GM21423 (cell line): ENCODE data around the gene MMEL1.
"Not testable (repeated sequence)": the region's sequence is repeated elsewhere in the genome, so short reads cannot be mapped to it uniquely, and the experiment has no call there.

ENCODE experiments used
- ATAC-seq: cut with Tn5 transposase; IDR thresholded peaks from one replicate; pipeline ENCODE4 v1.9.1; 2021; ENCODE audit warnings: mild to moderate bottlenecking, moderate library complexity; ENCODE audit not compliant: unreplicated experiment

MMEL1 gene

GRCh38 chr1:2632561-2633361, at the start of gene MMEL1:
TSS of gene MMEL1 (minus strand) at chr1:2633016. CDS start at chr1:2629484, 3,532 bp downstream.
- ATAC-seq = no peak

GRCh38 chr1:2676726-2677125, 43.9 kb upstream of the MMEL1 start:
- not testable (repeated sequence) for ATAC-seq

GRCh38 chr1:2671656-2672055, 38.8 kb upstream of the MMEL1 start:
- ATAC-seq = not testable (repeated sequence)

- ATAC-seq = not testable (repeated sequence)
Measured at GRCh38 chr1:2659806-2660205, 27.0 kb upstream of the MMEL1 start.

GRCh38 chr1:2657909-2658308, 25.1 kb upstream of the MMEL1 start:
- not testable (repeated sequence) for ATAC-seq

- not testable (repeated sequence) for ATAC-seq
Measured at GRCh38 chr1:2657124-2657523, 24.3 kb upstream of the MMEL1 start.

GRCh38 chr1:2655598-2656434, 23.0 kb upstream of the MMEL1 start:
- ATAC-seq = not testable (repeated sequence)

- ATAC-seq = not testable (repeated sequence)
Measured at GRCh38 chr1:2654443-2654948, 21.7 kb upstream of the MMEL1 start.

- ATAC-seq = not testable (repeated sequence)
Measured at GRCh38 chr1:2653741-2654442, 21.1 kb upstream of the MMEL1 start.

- not testable (repeated sequence) for ATAC-seq
Measured at GRCh38 chr1:2652926-2653571, 20.2 kb upstream of the MMEL1 start.

GRCh38 chr1:2652152-2652925, 19.5 kb upstream of the MMEL1 start:
- not testable (repeated sequence) for ATAC-seq

- no peak for ATAC-seq
Measured at GRCh38 chr1:2650967-2651645, 18.3 kb upstream of the MMEL1 start.

GRCh38 chr1:2646837-2647236, 14.0 kb upstream of the MMEL1 start:
- ATAC-seq = no peak

GRCh38 chr1:2645776-2646175, 13.0 kb upstream of the MMEL1 start:
- ATAC-seq = no peak

- ATAC-seq = no peak
Measured at GRCh38 chr1:2645143-2645542, 12.3 kb upstream of the MMEL1 start.

GRCh38 chr1:2644591-2645101, 11.8 kb upstream of the MMEL1 start:
- no peak for ATAC-seq

GRCh38 chr1:2644171-2644570, 11.4 kb upstream of the MMEL1 start:
- no peak for ATAC-seq

GRCh38 chr1:2643414-2644077, 10.7 kb upstream of the MMEL1 start:
- no peak for ATAC-seq
